Mammary epithelial cell (primary cell): ENCODE measurements around the gene TBC1D1.

Experiments
- CTCF ChIP-seq, 2 donors: IDR thresholded peaks in 1 of 2; conservative IDR thresholded peaks in 1 of 2; 2 replicates each; pipeline ENCODE4 v1.5.1; 2011 to 2012; ENCODE audit warnings: inconsistent platforms in 2 of 2, low read length in 2 of 2, mild to moderate bottlenecking in 2 of 2, control low read depth in 1 of 2, low read depth in 1 of 2; ENCODE audit not compliant: insufficient read depth in 1 of 2; ENCODE audit errors: extremely low read depth in 1 of 2
- EZH2 ChIP-seq: IDR thresholded peaks from 2 replicates; pipeline ENCODE4 v1.6.1; 2012; ENCODE audit warnings: low read length, inconsistent platforms, borderline replicate concordance

DNA sequence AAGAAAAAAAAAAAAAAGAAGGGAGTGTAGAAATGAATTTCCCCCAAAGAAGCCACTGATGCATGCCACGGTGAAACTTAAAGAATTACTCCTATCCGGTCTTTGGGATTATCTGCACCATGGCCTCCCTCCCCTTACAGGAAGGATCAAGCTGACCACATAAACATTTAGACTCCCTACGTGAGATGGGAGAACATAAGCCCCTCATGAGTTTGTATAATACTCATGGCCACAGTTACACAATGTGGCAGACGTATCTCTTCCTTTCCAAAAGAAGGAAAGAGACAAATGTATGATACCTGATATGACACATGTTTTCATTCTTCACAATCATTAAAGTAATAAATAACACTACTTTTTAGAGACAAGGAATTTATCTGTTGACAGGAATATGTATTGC is 66.1 kb downstream of the TBC1D1 start:
- no peak for TF ChIP-seq CTCF (conservative IDR thresholded peaks at IDR 0.05 in 1 of 2, IDR thresholded peaks at IDR 0.05 in 1 of 2; ENCODE audit: extremely low read depth in 1 of 2, insufficient read depth in 1 of 2, low read depth in 1 of 2, low read length in 2 of 2)
- no peak for TF ChIP-seq EZH2
